Smooth muscle cell (in vitro differentiated cells): ENCODE measurements around the gene PES1. TPM values are rescaled to one million over a fixed set of nuclear protein-coding genes. Genes with fewer than 3 reads are reported as not detected.
"Not testable (repeated sequence)": the region's sequence is repeated elsewhere in the genome, so short reads cannot be mapped to it uniquely, and the experiment has no call there.

ENCODE experiments used
- DNase-seq: peaks from one replicate; lab custom pipeline; 2025; ENCODE audit not compliant: unreplicated experiment; lab: John Stamatoyannopoulos, UW
- H2AFZ ChIP-seq: fragments of 200-600 bp; sonication (generic); 2 replicates; pipeline ENCODE4 v1.6.0; 2016; ENCODE audit warnings: antibody characterized with exemption, low read depth, mild to moderate bottlenecking
- H3F3A ChIP-seq: fragments of 200-600 bp; sonication (generic); 2 replicates; pipeline ENCODE4 v1.6.0; 2017; ENCODE audit warnings: antibody characterized with exemption, low read depth
- H3K27ac ChIP-seq: fragments of 200-600 bp; sonication (generic); 2 replicates; pipeline ENCODE4 v1.5.1; 2016; ENCODE audit warnings: low read depth, mild to moderate bottlenecking
- H3K27me3 ChIP-seq: fragments of 200-600 bp; sonication (generic); 2 replicates; pipeline ENCODE4 v1.6.1; 2016; ENCODE audit warnings: low read depth, mild to moderate bottlenecking
- H3K36me3 ChIP-seq: fragments of 200-600 bp; sonication (generic); 2 replicates; pipeline ENCODE4 v1.5.1; 2016; ENCODE audit warnings: low read depth
- H3K4me1 ChIP-seq: fragments of 200-600 bp; sonication (generic); 2 replicates; pipeline ENCODE4 v1.5.1; 2016; ENCODE audit warnings: low read depth
- H3K4me2 ChIP-seq: fragments of 200-600 bp; sonication (generic); 2 replicates; pipeline ENCODE4 v1.6.0; 2016; ENCODE audit warnings: mild to moderate bottlenecking
- H3K4me3 ChIP-seq: fragments of 200-600 bp; sonication (generic); 2 replicates; pipeline ENCODE4 v1.5.1; 2016; ENCODE audit warnings: mild to moderate bottlenecking
- H3K79me2 ChIP-seq: fragments of 200-600 bp; sonication (generic); 2 replicates; pipeline ENCODE4 v1.6.0; 2016; ENCODE audit warnings: low read depth, mild to moderate bottlenecking
- H3K9ac ChIP-seq: fragments of 200-600 bp; sonication (generic); 2 replicates; pipeline ENCODE4 v1.6.0; 2016; ENCODE audit warnings: low read depth
- H3K9me3 ChIP-seq: fragments of 200-600 bp; sonication (generic); replicated peaks from 2 replicates; pipeline ENCODE4 v1.5.1; 2016; ENCODE audit warnings: low read depth
- H4K20me1 ChIP-seq: fragments of 200-600 bp; sonication (generic); 2 replicates; pipeline ENCODE4 v1.6.0; 2016; ENCODE audit warnings: low read depth
- CTCF ChIP-seq: fragments of 200-600 bp; sonication (generic); IDR thresholded peaks from 2 replicates; pipeline ENCODE4 v1.5.1; 2017; ENCODE audit warnings: borderline replicate concordance, mild to moderate bottlenecking, antibody characterized with exemption; ENCODE audit not compliant: insufficient read depth, poor library complexity, severe bottlenecking
- WGBS: methylation state at CpG from one replicate; pipeline ENCODE4 v1.1.7; 2016; ENCODE audit warnings: low lambda C conversion rate; 5-methylcytosine and 5-hydroxymethylcytosine counted together
- polyA plus RNA-seq: library from polyadenylated mRNA; unstranded; fragments of >200 nt; fragmentation: Nextera tagmentation; extraction: Ambion mirVana; gene quantifications from 2 replicates; pipeline ENCODE4 v1.2.1, GENCODE V29; 2016
- total RNA-seq: library from RNA; depleted of rRNA; stranded (reverse); fragments of >200 nt; gene quantifications from 2 replicates; pipeline ENCODE4 v1.2.3, GENCODE V29; 2014

The PES1 gene
- total and polyA plus RNA-seq, 2 experiments from 2014 or later: 35.6 to 59.4 TPM

DNA sequence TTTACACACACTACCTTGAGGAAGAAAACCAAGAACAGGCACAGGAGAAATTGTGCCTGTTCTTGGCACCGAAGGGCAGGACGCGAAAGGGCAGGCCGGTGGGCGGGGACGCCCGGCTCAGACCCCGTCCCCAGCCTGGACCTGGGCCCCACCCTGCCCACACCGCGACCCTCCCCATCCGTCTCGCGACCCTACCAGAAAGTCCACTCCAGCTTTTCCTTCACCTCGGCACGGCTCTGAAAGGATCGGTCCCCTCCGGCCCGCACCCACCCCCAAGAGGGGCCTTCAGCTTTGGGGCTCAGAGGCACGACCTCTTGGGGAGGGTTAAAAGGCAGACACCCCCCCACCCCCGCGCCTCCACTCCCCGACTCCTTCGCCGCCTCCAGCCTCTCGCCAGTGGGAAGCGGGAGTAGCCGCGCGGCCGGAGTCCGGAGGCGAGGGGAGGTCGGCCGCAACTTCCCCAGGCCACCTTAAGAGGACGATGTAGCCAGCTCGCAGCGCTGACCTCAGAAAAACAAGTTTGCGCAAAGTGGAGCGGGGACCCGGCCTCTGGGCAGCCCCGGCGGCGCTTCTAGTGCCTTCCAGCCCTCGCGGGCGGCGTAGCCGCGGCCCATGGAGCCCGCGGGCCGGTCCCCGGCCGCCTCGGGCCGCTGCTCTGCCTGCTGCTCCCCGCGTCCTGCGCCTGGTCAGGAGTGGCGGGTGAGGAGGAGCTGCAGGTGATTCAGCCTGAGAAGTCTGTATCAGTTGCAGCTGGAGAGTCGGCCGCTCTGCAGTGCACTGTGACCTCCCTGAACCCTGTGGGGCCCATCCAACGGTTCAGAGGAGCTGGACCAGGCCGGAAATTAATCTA lies 49.5 kb downstream of the PES1 start:
- peak overlapping the region; percentile 47 for H3K4me3 ChIP-seq
- H4K20me1 ChIP-seq: no peaks in the 10 kb centered on the region
- H3K9me3 ChIP-seq: no peaks in the 10 kb centered on the region
- H3K27me3 ChIP-seq: peaks cover 31% of the 10 kb centered on the region
- peak overlapping the region; percentile 58 for H2AFZ ChIP-seq
- TF ChIP-seq CTCF: no peak
- no peak overlapping the region for H3K9ac ChIP-seq
- no peaks in the 10 kb centered on the region for H3K79me2 ChIP-seq
- WGBS: 6% methylated on average over 46 of the region's 64 CpGs
- peaks cover 5% of the 10 kb centered on the region for H3K4me1 ChIP-seq
- no peak for DNase-seq
- H3F3A ChIP-seq: no peaks in the 10 kb centered on the region
- H3K36me3 ChIP-seq: no peaks in the 10 kb centered on the region
- no peak overlapping the region for H3K27ac ChIP-seq
- peak overlapping the region; percentile 89 for H3K4me2 ChIP-seq

- 80% methylated on average over 3 of the region's 3 CpGs for WGBS
- Histone ChIP-seq H3K27me3 (peaks cover 31% of the 10 kb centered on the region), H3K4me2 (peak overlapping the region; percentile 89), H3K4me3 (peak overlapping the region; percentile 47)
- H2AFZ ChIP-seq, H3K9ac ChIP-seq, H3K4me1 ChIP-seq, DNase-seq, H3K9me3 ChIP-seq, H3K27ac ChIP-seq, H3K36me3 ChIP-seq, H3F3A ChIP-seq, H3K79me2 ChIP-seq, H4K20me1 ChIP-seq: not testable (repeated sequence)
Measured at GRCh38 chr22:30541511-30541910, 50.2 kb downstream of the PES1 start.

DNA sequence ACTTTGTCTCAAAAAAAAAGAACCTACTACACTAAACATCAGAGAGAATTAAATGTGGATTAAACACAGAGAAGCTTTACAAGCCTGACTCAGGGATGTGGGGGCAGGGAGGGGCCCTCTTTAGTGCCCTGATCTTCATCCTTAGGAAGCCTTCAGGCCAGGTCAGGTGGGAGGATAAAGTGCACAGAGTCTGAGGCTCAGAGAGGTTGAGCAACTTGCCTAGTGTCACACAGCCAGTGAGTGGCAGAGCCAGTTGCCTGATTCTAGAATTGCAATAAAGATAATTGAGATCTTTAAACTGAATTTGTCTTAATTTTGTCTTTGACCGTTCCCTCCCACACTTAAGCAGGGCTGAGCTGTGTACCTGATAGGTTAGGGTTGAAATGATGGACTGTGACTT lies 52.3 kb downstream of the PES1 start:
- peaks cover 5% of the 10 kb centered on the region for H3K4me1 ChIP-seq
- H3K27ac ChIP-seq: no peak overlapping the region
- no peak for DNase-seq
- no peaks in the 10 kb centered on the region for H4K20me1 ChIP-seq
- H3K9me3 ChIP-seq: no peaks in the 10 kb centered on the region
- H3K4me3 ChIP-seq: no peak overlapping the region
- 93% methylated on average over 1 of the region's 1 CpG for WGBS
- H3K4me2 ChIP-seq: no peak overlapping the region
- H3F3A ChIP-seq: no peaks in the 10 kb centered on the region
- no peak for TF ChIP-seq CTCF
- H3K79me2 ChIP-seq: no peaks in the 10 kb centered on the region
- no peaks in the 10 kb centered on the region for H3K36me3 ChIP-seq
- H3K27me3 ChIP-seq: peaks cover 31% of the 10 kb centered on the region
- H2AFZ ChIP-seq: no peak overlapping the region
- H3K9ac ChIP-seq: no peak overlapping the region

DNA sequence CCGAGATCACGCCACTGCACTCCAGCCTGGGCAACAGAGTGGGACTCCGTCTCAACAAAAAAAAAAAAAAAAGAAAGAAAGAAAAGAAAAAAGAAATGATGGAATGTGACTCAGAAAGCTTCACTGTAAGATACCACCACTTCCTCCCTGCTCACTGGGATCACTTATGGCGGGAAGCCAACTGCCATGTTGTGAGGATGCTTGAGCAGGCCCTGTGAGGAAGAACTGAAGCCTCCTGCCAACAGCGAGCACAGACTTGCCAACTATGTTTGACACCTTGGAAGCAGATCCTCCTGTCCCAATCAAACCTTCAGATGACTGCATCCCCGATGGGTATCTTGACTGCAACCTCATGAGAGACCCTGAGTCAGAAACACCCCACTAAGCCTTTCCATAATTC lies 53.4 kb downstream of the PES1 start:
- Histone ChIP-seq H3K36me3 (no peaks in the 10 kb centered on the region), H3K9me3 (no peaks in the 10 kb centered on the region), H3K27ac (no peak overlapping the region), H3K4me2 (no peak overlapping the region), H3K27me3 (peaks cover 22% of the 10 kb centered on the region), H4K20me1 (no peaks in the 10 kb centered on the region), H3F3A (no peaks in the 10 kb centered on the region), H3K79me2 (no peaks in the 10 kb centered on the region), H3K9ac (no peak overlapping the region), H2AFZ (no peak overlapping the region), H3K4me3 (no peak overlapping the region), H3K4me1 (peaks cover 5% of the 10 kb centered on the region)
- WGBS: 93% methylated on average over 6 of the region's 6 CpGs
- TF ChIP-seq CTCF: no peak
- no peak for DNase-seq
